Calu3 (cell line): ENCODE results near the gene SNAPC2. TPM values are rescaled to one million over a fixed set of nuclear protein-coding genes. Genes with fewer than 3 reads are reported as not detected.

ENCODE experiments used
- BruUV-seq: library from RNA; stranded (reverse); fragments of 400-500 nt; replicated peaks from 2 replicates; lab custom pipeline; 2021; lab: Mats Ljungman, UMichigan
- CTCF ChIA-PET: fragments of 300-600 bp; sonication (Branson Sonifier 250); formaldehyde crosslinking; loops from one replicate; lab custom pipeline; 2022; ENCODE audit warnings: antibody characterized with exemption; lab: Charles Lee
- DNase-seq: peaks from one replicate; pipeline ENCODE4 v3.0.0; 2022
- H3K27ac Mint-ChIP-seq: one replicate; pipeline ENCODE4 v1.8.0; 2022; ENCODE audit warnings: mixed read lengths; ENCODE audit not compliant: unreplicated experiment
- H3K27me3 Mint-ChIP-seq: one replicate; pipeline ENCODE4 v1.8.0; 2022; ENCODE audit warnings: mixed read lengths; ENCODE audit not compliant: unreplicated experiment
- H3K36me3 Mint-ChIP-seq: one replicate; pipeline ENCODE4 v1.8.0; 2022; ENCODE audit warnings: mild to moderate bottlenecking, moderate library complexity, mixed read lengths; ENCODE audit not compliant: insufficient read depth, unreplicated experiment
- H3K4me1 Mint-ChIP-seq: one replicate; pipeline ENCODE4 v1.8.0; 2022; ENCODE audit warnings: mild to moderate bottlenecking, low read depth, mixed read lengths; ENCODE audit not compliant: unreplicated experiment
- H3K4me3 Mint-ChIP-seq: one replicate; pipeline ENCODE4 v1.8.0; 2022; ENCODE audit warnings: mild to moderate bottlenecking, low read depth, moderate library complexity, mixed read lengths; ENCODE audit not compliant: unreplicated experiment
- H3K9me3 Mint-ChIP-seq: one replicate; pipeline ENCODE4 v1.8.0; 2022; ENCODE audit warnings: low read depth, mixed read lengths; ENCODE audit not compliant: unreplicated experiment
- intact Hi-C: fragments of 100-400 bp; cut with micrococcal nuclease; formaldehyde crosslinking; loops from one replicate; pipeline ENCODE4 v1.10.0; 2022; ENCODE audit not compliant: unreplicated experiment
- total RNA-seq: library from RNA; stranded (reverse); gene quantifications from 2 replicates; pipeline ENCODE4 v1.2.3, GENCODE V29; 2022
- TF ChIP-seq, protein P1 (sequence below): fragments of 200-600 bp; IDR thresholded peaks from one replicate; pipeline ENCODE4 v1.8.0; 2022; ENCODE audit warnings: antibody characterized with exemption; ENCODE audit not compliant: unreplicated experiment

SNAPC2 gene
- total RNA-seq, 1 experiment from 2014 or later = 12.1 TPM

DNA sequence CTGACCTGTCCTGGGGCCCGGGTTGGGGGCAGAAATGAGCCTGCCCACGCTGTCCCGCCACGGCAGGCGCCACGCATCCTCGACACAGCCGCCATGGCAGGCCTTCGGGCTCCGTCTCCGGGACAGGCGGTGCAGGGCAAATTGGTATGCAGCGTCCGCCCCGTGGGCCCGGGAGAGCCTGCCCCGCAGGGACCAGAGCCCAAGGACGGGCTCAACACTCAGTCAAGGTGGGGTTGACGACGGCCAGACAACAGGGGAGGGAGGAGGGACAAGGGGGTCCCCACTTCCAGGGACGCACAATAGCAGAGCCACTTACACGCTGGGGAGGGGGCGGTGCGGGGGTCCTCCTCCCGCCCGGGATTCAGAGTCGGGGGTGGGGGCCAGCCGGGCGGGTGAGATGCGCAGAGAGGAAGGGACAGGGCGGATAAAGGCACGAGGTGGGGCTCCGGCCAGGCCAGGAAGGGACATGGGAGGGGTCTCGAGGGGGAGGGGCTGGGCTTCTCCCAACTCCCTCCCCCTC, 4.6 kb downstream of the SNAPC2 start:
- CTCF ChIA-PET = interaction anchor here (0.7 kb wide), 1 partner anchor 590 kb away, joined by 4 read pairs; no protein-coding TSS in a partner anchor
- Mint-ChIP-seq H3K27me3 (no peaks in the 10 kb centered on the region), H3K27ac (peak overlapping the region; percentile 61), H3K9me3 (no peaks in the 10 kb centered on the region), H3K4me1 (peaks cover 11% of the 10 kb centered on the region), H3K4me3 (peak overlapping the region; percentile 66), H3K36me3 (peaks cover 50% of the 10 kb centered on the region)
- intact Hi-C loops = no loop called here
- BruUV-seq = TSS peak; percentile 37
- no peak for DNase-seq
- TF ChIP-seq, protein P1, sequence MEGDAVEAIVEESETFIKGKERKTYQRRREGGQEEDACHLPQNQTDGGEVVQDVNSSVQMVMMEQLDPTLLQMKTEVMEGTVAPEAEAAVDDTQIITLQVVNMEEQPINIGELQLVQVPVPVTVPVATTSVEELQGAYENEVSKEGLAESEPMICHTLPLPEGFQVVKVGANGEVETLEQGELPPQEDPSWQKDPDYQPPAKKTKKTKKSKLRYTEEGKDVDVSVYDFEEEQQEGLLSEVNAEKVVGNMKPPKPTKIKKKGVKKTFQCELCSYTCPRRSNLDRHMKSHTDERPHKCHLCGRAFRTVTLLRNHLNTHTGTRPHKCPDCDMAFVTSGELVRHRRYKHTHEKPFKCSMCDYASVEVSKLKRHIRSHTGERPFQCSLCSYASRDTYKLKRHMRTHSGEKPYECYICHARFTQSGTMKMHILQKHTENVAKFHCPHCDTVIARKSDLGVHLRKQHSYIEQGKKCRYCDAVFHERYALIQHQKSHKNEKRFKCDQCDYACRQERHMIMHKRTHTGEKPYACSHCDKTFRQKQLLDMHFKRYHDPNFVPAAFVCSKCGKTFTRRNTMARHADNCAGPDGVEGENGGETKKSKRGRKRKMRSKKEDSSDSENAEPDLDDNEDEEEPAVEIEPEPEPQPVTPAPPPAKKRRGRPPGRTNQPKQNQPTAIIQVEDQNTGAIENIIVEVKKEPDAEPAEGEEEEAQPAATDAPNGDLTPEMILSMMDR = no peak

DNA sequence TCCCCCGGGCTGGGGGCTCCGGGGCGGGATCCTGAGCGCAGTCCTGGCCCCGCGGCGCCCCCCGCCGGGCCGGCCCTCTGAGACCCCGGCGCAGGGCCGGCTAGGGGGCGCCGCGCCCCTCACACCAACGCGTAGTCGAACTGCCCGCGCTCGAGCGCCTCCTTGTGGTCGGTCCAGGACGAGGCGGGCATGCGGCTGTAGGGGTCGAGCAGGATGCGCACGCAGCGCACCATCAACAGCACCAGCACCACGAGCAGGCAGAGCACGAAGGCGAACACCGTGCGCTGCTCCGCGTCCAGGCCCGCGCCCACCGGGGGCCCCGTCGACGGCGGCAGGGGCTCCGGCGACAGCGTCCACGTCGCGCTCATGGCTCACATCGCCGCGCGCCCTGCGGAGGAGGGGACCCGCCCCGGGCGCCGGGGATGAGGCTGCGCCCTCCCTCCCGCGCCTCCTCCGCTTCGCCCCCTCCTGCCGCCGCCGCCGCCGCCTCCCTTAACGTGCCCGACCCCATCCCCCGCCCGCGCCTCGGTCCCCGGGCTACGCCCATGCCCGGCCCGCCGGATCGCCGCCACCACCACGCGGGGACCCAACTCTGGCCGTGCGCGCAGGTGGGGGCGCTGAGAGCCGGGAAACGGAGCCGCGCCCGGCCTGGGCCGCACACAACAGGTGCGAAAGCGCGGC, 5.2 kb downstream of the SNAPC2 start:
- intact Hi-C loops = no loop called here
- DNase-seq = peak; percentile 68
- CTCF ChIA-PET = no interaction called here
- H3K4me3 Mint-ChIP-seq = peak overlapping the region; percentile 66
- H3K9me3 Mint-ChIP-seq = no peaks in the 10 kb centered on the region
- H3K27ac Mint-ChIP-seq = peak overlapping the region; percentile 61
- peaks cover 8% of the 10 kb centered on the region for H3K4me1 Mint-ChIP-seq
- H3K27me3 Mint-ChIP-seq = no peaks in the 10 kb centered on the region
- no TSS peak for BruUV-seq
- TF ChIP-seq, protein P1 = peak; percentile 53
- H3K36me3 Mint-ChIP-seq = peaks cover 48% of the 10 kb centered on the region

DNA sequence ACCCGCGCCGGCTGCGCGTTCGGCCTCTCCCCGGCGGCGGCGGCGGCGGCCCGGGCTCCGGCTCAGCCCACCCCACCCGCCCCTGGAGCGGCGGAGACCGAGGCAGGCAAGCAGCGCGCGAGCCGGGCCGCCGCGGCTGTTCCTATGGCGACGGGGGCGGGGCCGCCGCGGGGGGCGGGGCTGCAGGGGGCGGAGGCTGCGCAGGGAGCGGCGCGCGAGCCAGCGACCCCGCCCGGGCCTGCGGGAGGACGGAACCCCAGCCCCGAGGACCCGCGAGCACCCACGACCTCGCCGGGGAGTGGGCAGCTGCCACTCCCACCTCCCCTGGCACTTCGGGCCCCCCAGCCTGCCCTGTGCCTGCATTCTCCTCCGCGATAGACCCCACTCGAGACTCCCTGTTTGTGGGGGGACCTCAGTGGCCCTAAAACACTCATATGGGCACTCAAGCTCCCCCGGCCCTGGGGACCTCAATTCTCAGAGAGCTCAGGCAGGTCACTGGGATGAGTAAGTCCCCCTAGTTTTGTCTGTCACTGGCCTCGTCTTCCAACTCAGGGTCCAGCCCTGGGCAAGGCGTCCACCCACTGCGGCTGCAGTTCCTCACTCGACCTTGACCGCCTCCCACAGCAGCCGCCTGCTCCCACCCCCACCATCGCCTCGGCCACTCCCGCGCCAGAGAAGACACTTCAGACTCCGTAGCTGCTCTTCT, 6.0 kb downstream of the SNAPC2 start, which contains the start of gene CTXN1:
Gene CTXN1 (minus strand): TSS at position 115 of the 706 bp plus-strand sequence. CDS start 597 bp downstream, outside the sequence.
- Mint-ChIP-seq H3K9me3 (no peaks in the 10 kb centered on the region), H3K36me3 (peaks cover 39% of the 10 kb centered on the region), H3K4me3 (peak within 1 kb of the TSS; percentile 66), H3K4me1 (peaks cover 8% of the 10 kb centered on the region), H3K27me3 (no peaks in the 10 kb centered on the region), H3K27ac (peak within 1 kb of the TSS; percentile 61)
- peak; percentile 79 for DNase-seq
- TF ChIP-seq, protein P1 = no peak
- intact Hi-C loops = no loop called here
- BruUV-seq = no TSS peak
- CTCF ChIA-PET = interaction anchor here (1.0 kb wide), 1 partner anchor 17 kb away, joined by 7 read pairs; the partner anchor contains the start of gene TIMM44

DNA sequence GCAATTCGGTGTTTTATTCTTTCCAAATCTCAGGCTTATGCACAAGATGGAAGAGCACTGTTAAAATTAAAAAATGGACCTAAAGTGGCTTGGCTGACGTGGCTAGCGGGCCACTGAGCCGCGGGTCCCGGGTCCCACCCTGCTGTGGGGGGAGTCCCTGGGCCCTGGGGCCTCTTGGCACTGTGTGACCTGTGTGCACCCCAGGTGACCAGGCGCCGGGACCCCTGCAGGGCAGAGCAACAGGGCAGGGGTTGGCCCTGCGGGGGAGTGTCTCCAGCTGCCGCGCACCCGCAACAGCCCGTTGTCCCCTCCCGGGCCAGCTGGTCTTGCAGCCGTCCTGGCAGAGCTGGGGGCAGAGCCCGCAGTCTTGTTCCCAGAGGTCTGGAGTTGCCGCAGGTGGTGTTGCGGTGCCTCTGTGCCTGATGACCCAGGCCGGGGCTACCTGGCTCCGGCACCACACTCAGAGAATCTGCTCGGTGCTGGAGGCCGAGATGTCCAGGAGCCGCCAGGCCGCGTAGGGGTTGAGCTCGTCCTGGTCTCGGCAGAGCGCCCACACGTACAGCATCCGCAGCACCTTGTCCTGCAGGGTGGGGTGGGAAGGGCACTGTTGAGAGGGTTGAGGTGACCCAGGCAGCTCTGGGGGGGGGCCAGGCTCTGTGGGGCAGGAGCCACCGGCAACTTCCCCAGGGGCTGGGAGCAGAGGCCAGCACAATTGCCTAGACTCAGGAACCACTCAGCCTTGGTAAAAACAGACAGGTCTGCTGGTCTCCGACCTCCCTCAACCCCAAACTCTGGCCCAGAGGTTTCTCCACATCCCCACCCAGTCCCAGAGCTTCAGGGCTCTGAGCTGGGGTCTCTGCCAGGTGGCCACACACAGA, 6.8 kb downstream of the SNAPC2 start:
- Mint-ChIP-seq H3K9me3 (no peaks in the 10 kb centered on the region), H3K4me1 (peaks cover 8% of the 10 kb centered on the region), H3K27me3 (no peaks in the 10 kb centered on the region), H3K36me3 (peaks cover 41% of the 10 kb centered on the region), H3K27ac (no peak overlapping the region), H3K4me3 (peak overlapping the region; percentile 50)
- intact Hi-C loops = no loop called here
- TF ChIP-seq, protein P1 = no peak
- BruUV-seq = no TSS peak
- no peak for DNase-seq
- CTCF ChIA-PET = interaction anchor here (1.0 kb wide), 1 partner anchor 16 kb away, joined by 7 read pairs; the partner anchor contains the start of gene TIMM44
